ENCODE data around the gene GABBR2. TPM values are rescaled to one million over a fixed set of nuclear protein-coding genes. Genes with fewer than 3 reads are reported as not detected.

Gene GABBR2
- total and polyA plus RNA-seq, 9 of the 15 experiments (the other 6 are each of a cell fraction or from before 2014, with no cell fraction given), result 0.15 to 1.9 (median 0.32) TPM

- TF ChIP-seq NR1H2 (CRISPR knock-in tag; IDR thresholded peaks at IDR 0.05), result no peak
- no peak for TF ChIP-seq ZBTB5 (IDR thresholded peaks at IDR 0.05)
- no peak for TF ChIP-seq NR2F6 (CRISPR knock-in tag; IDR thresholded peaks at IDR 0.05)
- TF ChIP-seq SREBF2 (CRISPR knock-in tag; IDR thresholded peaks at IDR 0.05), result no peak
- peak; percentile 80; the same call in 1 of the 2 replicates for TF ChIP-seq CBX1 (IDR thresholded peaks at IDR 0.05; ENCODE audit: low read depth)
- TF ChIP-seq XRCC3 (IDR thresholded peaks at IDR 0.05), result peak; percentile 85
- peak in 1 of 2 experiments; percentile 75; a peak in 1 of 4 replicates for TF ChIP-seq HDAC1 (IDR thresholded peaks at IDR 0.05)
- no peak for TF ChIP-seq ZNF175 (CRISPR knock-in tag; IDR thresholded peaks at IDR 0.05; ENCODE audit: low read depth)
- TF ChIP-seq ZNF280A (IDR thresholded peaks at IDR 0.05; ENCODE audit: low read depth, partially characterized antibody), result peak; percentile 94
- no peak for TF ChIP-seq COPS2 (conservative IDR thresholded peaks at IDR 0.05)
- TF ChIP-seq CBX3 (IDR thresholded peaks at IDR 0.05; ENCODE audit: borderline replicate concordance in 1 of 2, low read length in 2 of 2), result peak in 1 of 2 experiments; percentile 99; a peak in 2 of 3 replicates
- peak; percentile 86 for TF ChIP-seq LEF1 (IDR thresholded peaks at IDR 0.05)
- TF ChIP-seq, protein P1, sequence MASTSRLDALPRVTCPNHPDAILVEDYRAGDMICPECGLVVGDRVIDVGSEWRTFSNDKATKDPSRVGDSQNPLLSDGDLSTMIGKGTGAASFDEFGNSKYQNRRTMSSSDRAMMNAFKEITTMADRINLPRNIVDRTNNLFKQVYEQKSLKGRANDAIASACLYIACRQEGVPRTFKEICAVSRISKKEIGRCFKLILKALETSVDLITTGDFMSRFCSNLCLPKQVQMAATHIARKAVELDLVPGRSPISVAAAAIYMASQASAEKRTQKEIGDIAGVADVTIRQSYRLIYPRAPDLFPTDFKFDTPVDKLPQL (IDR thresholded peaks at IDR 0.05; ENCODE audit: extremely low read depth, insufficient read length), result no peak
- peak; percentile 99 for TF ChIP-seq TRIM28 (IDR thresholded peaks at IDR 0.05)
- TF ChIP-seq, protein P2, sequence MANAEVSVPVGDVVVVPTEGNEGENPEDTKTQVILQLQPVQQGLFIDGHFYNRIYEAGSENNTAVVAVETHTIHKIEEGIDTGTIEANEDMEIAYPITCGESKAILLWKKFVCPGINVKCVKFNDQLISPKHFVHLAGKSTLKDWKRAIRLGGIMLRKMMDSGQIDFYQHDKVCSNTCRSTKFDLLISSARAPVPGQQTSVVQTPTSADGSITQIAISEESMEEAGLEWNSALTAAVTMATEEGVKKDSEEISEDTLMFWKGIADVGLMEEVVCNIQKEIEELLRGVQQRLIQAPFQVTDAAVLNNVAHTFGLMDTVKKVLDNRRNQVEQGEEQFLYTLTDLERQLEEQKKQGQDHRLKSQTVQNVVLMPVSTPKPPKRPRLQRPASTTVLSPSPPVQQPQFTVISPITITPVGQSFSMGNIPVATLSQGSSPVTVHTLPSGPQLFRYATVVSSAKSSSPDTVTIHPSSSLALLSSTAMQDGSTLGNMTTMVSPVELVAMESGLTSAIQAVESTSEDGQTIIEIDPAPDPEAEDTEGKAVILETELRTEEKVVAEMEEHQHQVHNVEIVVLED (CRISPR knock-in tag; IDR thresholded peaks at IDR 0.05), result no peak
- TF ChIP-seq, protein P3, sequence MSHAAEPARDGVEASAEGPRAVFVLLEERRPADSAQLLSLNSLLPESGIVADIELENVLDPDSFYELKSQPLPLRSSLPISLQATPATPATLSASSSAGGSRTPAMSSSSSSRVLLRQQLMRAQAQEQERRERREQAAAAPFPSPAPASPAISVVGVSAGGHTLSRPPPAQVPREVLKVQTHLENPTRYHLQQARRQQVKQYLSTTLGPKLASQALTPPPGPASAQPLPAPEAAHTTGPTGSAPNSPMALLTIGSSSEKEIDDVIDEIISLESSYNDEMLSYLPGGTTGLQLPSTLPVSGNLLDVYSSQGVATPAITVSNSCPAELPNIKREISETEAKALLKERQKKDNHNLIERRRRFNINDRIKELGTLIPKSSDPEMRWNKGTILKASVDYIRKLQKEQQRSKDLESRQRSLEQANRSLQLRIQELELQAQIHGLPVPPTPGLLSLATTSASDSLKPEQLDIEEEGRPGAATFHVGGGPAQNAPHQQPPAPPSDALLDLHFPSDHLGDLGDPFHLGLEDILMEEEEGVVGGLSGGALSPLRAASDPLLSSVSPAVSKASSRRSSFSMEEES (CRISPR knock-in tag; IDR thresholded peaks at IDR 0.05), result no peak
- no peak for TF ChIP-seq HLTF (IDR thresholded peaks at IDR 0.05)
- TF ChIP-seq, protein P4, sequence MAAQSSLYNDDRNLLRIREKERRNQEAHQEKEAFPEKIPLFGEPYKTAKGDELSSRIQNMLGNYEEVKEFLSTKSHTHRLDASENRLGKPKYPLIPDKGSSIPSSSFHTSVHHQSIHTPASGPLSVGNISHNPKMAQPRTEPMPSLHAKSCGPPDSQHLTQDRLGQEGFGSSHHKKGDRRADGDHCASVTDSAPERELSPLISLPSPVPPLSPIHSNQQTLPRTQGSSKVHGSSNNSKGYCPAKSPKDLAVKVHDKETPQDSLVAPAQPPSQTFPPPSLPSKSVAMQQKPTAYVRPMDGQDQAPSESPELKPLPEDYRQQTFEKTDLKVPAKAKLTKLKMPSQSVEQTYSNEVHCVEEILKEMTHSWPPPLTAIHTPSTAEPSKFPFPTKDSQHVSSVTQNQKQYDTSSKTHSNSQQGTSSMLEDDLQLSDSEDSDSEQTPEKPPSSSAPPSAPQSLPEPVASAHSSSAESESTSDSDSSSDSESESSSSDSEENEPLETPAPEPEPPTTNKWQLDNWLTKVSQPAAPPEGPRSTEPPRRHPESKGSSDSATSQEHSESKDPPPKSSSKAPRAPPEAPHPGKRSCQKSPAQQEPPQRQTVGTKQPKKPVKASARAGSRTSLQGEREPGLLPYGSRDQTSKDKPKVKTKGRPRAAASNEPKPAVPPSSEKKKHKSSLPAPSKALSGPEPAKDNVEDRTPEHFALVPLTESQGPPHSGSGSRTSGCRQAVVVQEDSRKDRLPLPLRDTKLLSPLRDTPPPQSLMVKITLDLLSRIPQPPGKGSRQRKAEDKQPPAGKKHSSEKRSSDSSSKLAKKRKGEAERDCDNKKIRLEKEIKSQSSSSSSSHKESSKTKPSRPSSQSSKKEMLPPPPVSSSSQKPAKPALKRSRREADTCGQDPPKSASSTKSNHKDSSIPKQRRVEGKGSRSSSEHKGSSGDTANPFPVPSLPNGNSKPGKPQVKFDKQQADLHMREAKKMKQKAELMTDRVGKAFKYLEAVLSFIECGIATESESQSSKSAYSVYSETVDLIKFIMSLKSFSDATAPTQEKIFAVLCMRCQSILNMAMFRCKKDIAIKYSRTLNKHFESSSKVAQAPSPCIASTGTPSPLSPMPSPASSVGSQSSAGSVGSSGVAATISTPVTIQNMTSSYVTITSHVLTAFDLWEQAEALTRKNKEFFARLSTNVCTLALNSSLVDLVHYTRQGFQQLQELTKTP (IDR thresholded peaks at IDR 0.05; ENCODE audit: low read depth in 1 of 2, partially characterized antibody in 2 of 2), result peak in 1 of 2 experiments; percentile 26
These were observed 248.0 kb downstream of the GABBR2 start (continued) for GRCh38 chr9:98460704-98461103.

Data from K562 (cell line).